ENCODE results near the gene LRRC37B.

DNA sequence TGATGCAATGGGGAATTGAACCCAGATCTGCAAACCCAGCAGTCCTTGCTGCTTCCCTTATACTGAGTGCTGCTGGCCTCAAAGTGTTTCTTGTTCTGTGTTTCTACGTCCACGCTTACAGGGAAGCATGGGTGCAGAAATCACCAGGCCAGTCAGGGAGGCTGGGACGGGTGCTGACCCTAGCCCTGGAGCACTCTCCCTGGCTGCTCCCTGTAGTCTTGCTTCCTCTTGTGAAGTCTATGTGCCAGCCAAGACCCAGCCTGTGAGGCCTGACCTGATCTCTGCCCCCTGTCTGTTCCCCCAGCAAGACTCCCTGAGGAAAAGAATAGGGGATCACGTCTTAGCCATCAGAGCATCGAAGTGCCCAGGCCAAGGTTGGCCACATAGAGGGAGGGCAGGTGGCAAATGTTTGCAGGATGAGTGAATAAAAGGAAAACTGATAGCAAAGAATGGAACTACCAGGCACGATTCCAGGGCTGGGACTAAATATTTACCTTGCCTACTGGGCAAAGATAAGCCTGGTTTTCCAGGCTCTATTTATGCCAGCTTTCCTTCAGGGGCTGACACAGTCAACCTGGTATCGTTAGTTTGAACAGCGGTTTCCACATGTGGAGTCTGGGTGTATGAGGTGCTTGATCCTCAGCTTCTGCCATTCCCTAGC is 93.9 kb downstream of the LRRC37B start:
- TF ChIP-seq TAF1 (IDR thresholded peaks at IDR 0.05; ENCODE audit: low read depth, low read length) (no peak), POLR2AphosphoS5 (IDR thresholded peaks at IDR 0.05; ENCODE audit: low read depth, low read length) (no peak), POLR2A (IDR thresholded peaks at IDR 0.05; ENCODE audit: low read depth, low read length) (no peak), SPI1 (IDR thresholded peaks at IDR 0.05; ENCODE audit: low read depth, low read length) (no peak), PAX5 (IDR thresholded peaks at IDR 0.05; ENCODE audit: insufficient read depth, low read length, severe bottlenecking) (no peak)
